GM12873 (cell line): ENCODE results near the gene SHOC2.

Experiments
- CTCF ChIP-seq: IDR thresholded peaks from 2 replicates; pipeline ENCODE4 v1.5.1; 2012; ENCODE audit warnings: low read depth, mild to moderate bottlenecking, moderate library complexity, low read length, control low read depth; ENCODE audit not compliant: insufficient read depth; ENCODE audit errors: missing control alignments

Gene SHOC2

GRCh38 chr10:110959379-110960332 is 40.3 kb downstream of the SHOC2 start:
- TF ChIP-seq CTCF: no peak

- TF ChIP-seq CTCF: no peak
These were observed 40.9 kb downstream of the SHOC2 start for GRCh38 chr10:110960333-110960712.

- TF ChIP-seq CTCF: no peak
These were observed 43.0 kb downstream of the SHOC2 start for GRCh38 chr10:110962443-110962842.

- no peak for TF ChIP-seq CTCF
These were observed 43.8 kb downstream of the SHOC2 start for GRCh38 chr10:110963162-110963561.

- no peak for TF ChIP-seq CTCF
These were observed 45.3 kb downstream of the SHOC2 start for GRCh38 chr10:110964681-110965080.

- TF ChIP-seq CTCF: no peak
These were observed 45.8 kb downstream of the SHOC2 start for GRCh38 chr10:110965216-110965615.

GRCh38 chr10:110966146-110966545 is 46.7 kb downstream of the SHOC2 start:
- no peak for TF ChIP-seq CTCF
